Measurements from ENCODE around the gene PPOX.

- TF ChIP-seq POLR2A (IDR thresholded peaks at IDR 0.05): no peak
- no peak for TF ChIP-seq CTCF (IDR thresholded peaks at IDR 0.05)
Measured at GRCh38 chr1:161164901-161165610, 1.2 kb upstream of the PPOX start.
